Osteoblast (primary cell): Measurements from ENCODE around the gene MAP3K5. TPM values are rescaled to one million over a fixed set of nuclear protein-coding genes. Genes with fewer than 3 reads are reported as not detected.

ENCODE experiments used
- DNase-seq: peaks from one replicate; pipeline ENCODE4 v3.0.0; 2011; ENCODE audit warnings: low spot score, mixed read lengths; ENCODE audit not compliant: insufficient read length; ENCODE audit errors: missing footprints
- H2AFZ ChIP-seq: 2 replicates; pipeline ENCODE4 v1.6.0; 2011; ENCODE audit warnings: mild to moderate bottlenecking, low read length
- H3K27ac ChIP-seq: 2 replicates; pipeline ENCODE4 v1.5.1; 2011; ENCODE audit warnings: mild to moderate bottlenecking, low read depth, low read length, moderate library complexity
- H3K27me3 ChIP-seq: 2 replicates; pipeline ENCODE4 v1.6.0; 2012; ENCODE audit warnings: mild to moderate bottlenecking, control low read depth, inconsistent platforms, low read length, moderate library complexity; ENCODE audit not compliant: insufficient read depth
- H3K36me3 ChIP-seq: 2 replicates; pipeline ENCODE4 v1.5.1; 2011; ENCODE audit warnings: mild to moderate bottlenecking, low read length, control low read depth, moderate library complexity; ENCODE audit not compliant: insufficient read depth
- H3K4me1 ChIP-seq: 2 replicates; pipeline ENCODE4 v1.5.1; 2011; ENCODE audit warnings: mild to moderate bottlenecking, low read length, control low read depth, moderate library complexity; ENCODE audit not compliant: insufficient read depth
- H3K4me2 ChIP-seq: 2 replicates; pipeline ENCODE4 v1.6.0; 2011; ENCODE audit warnings: mild to moderate bottlenecking, low read length; ENCODE audit not compliant: insufficient read depth
- H3K4me3 ChIP-seq: fragments of 200-600 bp; sonication (generic); 3 replicates; pipeline ENCODE4 v1.5.1; 2012; ENCODE audit warnings: mild to moderate bottlenecking, low read length, inconsistent platforms; ENCODE audit not compliant: insufficient read depth
- H3K79me2 ChIP-seq: 2 replicates; pipeline ENCODE4 v1.6.0; 2012; ENCODE audit warnings: mild to moderate bottlenecking, low read length, control low read depth, inconsistent platforms; ENCODE audit not compliant: insufficient read depth
- H3K9me3 ChIP-seq: 2 replicates; pipeline ENCODE4 v1.5.1; 2011; ENCODE audit warnings: low read depth, low read length, control low read depth
- H4K20me1 ChIP-seq: 2 replicates; pipeline ENCODE4 v1.6.0; 2012; ENCODE audit warnings: mild to moderate bottlenecking, low read length, control low read depth; ENCODE audit not compliant: insufficient read depth
- CTCF ChIP-seq: IDR thresholded peaks from 2 replicates; pipeline ENCODE4 v1.5.1; 2011; ENCODE audit warnings: mild to moderate bottlenecking, low read depth, low read length, moderate library complexity; ENCODE audit errors: extremely low read depth
- total RNA-seq: library from RNA; depleted of rRNA; stranded (reverse); fragments of >200 nt; gene quantifications from 2 replicates; pipeline ENCODE4 v1.2.3, GENCODE V29; 2012

MAP3K5 gene
- total RNA-seq, 1 donor = 8.3 TPM

- H3K36me3 ChIP-seq = no peaks in the 10 kb centered on the region
- no peak overlapping the region for H3K4me2 ChIP-seq
- TF ChIP-seq CTCF = no peak
- H3K27ac ChIP-seq = no peak overlapping the region
- H3K27me3 ChIP-seq = no peaks in the 10 kb centered on the region
- H3K4me3 ChIP-seq = no peak overlapping the region
- no peaks in the 10 kb centered on the region for H4K20me1 ChIP-seq
- H3K9me3 ChIP-seq = no peaks in the 10 kb centered on the region
- peak overlapping the region; percentile 27 for H2AFZ ChIP-seq
- DNase-seq = no peak
- peaks cover 30% of the 10 kb centered on the region for H3K79me2 ChIP-seq
- peaks cover 16% of the 10 kb centered on the region for H3K4me1 ChIP-seq
These were observed 44.8 kb downstream of the MAP3K5 start for GRCh38 chr6:136747507-136747906.

GRCh38 chr6:136745300-136745699, 47.0 kb downstream of the MAP3K5 start:
- Histone ChIP-seq H3K36me3 (no peaks in the 10 kb centered on the region), H3K27ac (no peak overlapping the region), H3K4me3 (peak overlapping the region; percentile 9), H3K4me1 (no peaks in the 10 kb centered on the region), H2AFZ (peak overlapping the region; percentile 24), H4K20me1 (no peaks in the 10 kb centered on the region), H3K4me2 (peak overlapping the region; percentile 14), H3K9me3 (no peaks in the 10 kb centered on the region), H3K27me3 (no peaks in the 10 kb centered on the region), H3K79me2 (peaks cover 34% of the 10 kb centered on the region)
- DNase-seq = no peak
- TF ChIP-seq CTCF = no peak

- no peak for TF ChIP-seq CTCF
- no peak overlapping the region for H2AFZ ChIP-seq
- no peak overlapping the region for H3K27ac ChIP-seq
- peaks cover 35% of the 10 kb centered on the region for H3K79me2 ChIP-seq
- H3K27me3 ChIP-seq = no peaks in the 10 kb centered on the region
- no peaks in the 10 kb centered on the region for H4K20me1 ChIP-seq
- no peaks in the 10 kb centered on the region for H3K4me1 ChIP-seq
- no peaks in the 10 kb centered on the region for H3K9me3 ChIP-seq
- no peak overlapping the region for H3K4me3 ChIP-seq
- no peak overlapping the region for H3K4me2 ChIP-seq
- no peaks in the 10 kb centered on the region for H3K36me3 ChIP-seq
- no peak for DNase-seq
These were observed 47.4 kb downstream of the MAP3K5 start for GRCh38 chr6:136744889-136745288.

GRCh38 chr6:136742125-136742524, 50.2 kb downstream of the MAP3K5 start:
- Histone ChIP-seq H3K4me2 (no peak overlapping the region), H3K27me3 (no peaks in the 10 kb centered on the region), H3K36me3 (no peaks in the 10 kb centered on the region), H3K9me3 (no peaks in the 10 kb centered on the region), H3K4me3 (no peak overlapping the region), H2AFZ (no peak overlapping the region), H3K27ac (no peak overlapping the region), H3K79me2 (peaks cover 47% of the 10 kb centered on the region), H3K4me1 (peaks cover 12% of the 10 kb centered on the region), H4K20me1 (no peaks in the 10 kb centered on the region)
- DNase-seq = no peak
- TF ChIP-seq CTCF = no peak
